C4-2B (cell line): ENCODE measurements around the gene GPI.

ENCODE experiments used
- H3K27ac ChIP-seq: fragments of 450-650 bp; 2 replicates; pipeline ENCODE4 v1.5.1; 2017
- CTCF ChIP-seq: fragments of 450-650 bp; conservative IDR thresholded peaks from 2 replicates; pipeline ENCODE4 v1.5.1; 2017; ENCODE audit warnings: mild to moderate bottlenecking
- ZFX ChIP-seq: fragments of 450-650 bp; IDR thresholded peaks from 2 replicates; pipeline ENCODE4 v1.6.1; 2017

GPI gene

DNA sequence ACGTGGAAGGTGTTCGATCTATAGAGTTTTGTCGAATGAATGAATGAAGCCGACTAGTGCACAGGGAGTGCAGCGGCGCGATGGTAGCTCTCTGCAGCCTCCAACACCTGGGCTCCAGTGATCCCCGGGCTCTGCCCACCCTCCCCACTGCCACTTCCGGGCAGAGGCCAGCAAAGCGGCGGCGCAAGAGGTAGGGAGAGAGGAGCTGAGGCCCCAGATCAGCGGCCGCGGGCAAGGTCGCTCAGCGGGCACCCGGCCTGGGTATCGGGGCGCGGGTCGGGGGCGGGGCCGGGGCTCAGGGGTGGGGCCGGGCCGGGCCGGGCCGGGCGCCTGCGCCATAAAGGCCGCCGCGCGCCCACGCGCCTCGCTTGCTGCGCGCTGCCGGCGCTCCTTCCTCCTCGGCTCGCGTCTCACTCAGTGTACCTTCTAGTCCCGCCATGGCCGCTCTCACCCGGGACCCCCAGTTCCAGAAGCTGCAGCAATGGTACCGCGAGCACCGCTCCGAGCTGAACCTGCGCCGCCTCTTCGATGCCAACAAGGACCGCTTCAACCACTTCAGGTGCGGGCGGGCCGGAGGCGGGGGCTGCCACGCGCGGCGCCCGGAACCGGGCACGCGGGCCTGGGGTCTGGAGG, at the start of gene GPI:
Gene GPI (plus strand): TSS at position 367 of the 633 bp plus-strand sequence. CDS start 71 bp downstream, at position 438.
- TF ChIP-seq CTCF (no peak), ZFX (peak; percentile 71)

DNA sequence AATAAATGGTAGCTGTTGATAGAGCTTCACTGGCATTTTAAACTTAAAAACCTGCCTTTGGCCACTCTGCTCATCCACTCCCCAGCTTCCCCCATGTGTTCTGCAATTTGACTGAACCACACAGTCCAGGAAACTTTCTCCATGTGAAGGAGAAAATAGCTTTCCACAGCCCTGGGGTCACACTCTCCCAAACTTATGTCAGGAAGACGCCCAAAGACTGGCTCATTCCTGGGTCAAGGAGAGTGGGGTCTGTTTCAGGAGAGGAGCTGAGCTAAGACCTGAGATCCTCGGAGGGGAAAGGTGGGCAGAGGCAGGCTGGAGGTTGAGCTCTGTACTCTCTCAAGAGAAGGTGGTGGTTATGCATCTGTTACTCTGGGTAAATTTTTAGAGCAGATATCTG, 48.7 kb upstream of the GPI start:
- TF ChIP-seq ZFX (no peak), CTCF (no peak)
- H3K27ac ChIP-seq, result no peak overlapping the region

More for the DNA sequence above, at the start of gene GPI:
- peak within 1 kb of the TSS; percentile 98 for H3K27ac ChIP-seq

- TF ChIP-seq CTCF, result no peak
- no peak for TF ChIP-seq ZFX
Observed at GRCh38 chr19:34316741-34317301, 48.2 kb upstream of the GPI start.

DNA sequence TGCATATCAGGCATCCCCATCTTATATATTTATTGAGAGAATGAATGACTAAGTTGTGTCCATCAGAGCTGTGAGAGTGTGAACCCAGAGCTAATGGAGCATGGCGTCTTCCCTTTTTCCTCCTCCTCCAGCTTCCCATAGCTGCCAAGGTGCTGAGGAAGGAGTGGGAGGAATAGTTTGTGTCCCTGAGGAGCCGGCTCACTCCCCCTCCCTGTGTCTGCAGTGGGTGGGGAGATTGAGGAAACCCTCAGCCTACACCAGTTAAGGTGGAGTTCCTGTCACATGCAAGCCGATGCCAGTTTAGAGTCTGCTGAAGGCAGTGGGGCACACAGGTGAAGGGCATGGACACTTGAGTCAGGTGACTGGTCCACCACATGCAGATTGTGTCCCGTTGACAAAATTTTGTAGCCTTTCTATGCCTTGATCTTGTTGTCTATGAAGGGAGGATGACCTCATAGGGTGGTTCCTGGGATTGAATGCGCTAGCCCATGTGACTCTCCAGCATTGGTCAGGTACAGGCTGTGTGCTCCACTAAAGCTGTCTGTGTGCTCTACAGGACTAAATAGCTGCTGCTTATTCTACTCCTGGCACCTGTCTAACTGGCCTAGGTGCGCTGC, 47.6 kb upstream of the GPI start:
- peak overlapping the region; percentile 3; the same call in 1 of the 2 replicates for H3K27ac ChIP-seq
- TF ChIP-seq CTCF (no peak), ZFX (no peak)

More at GRCh38 chr19:34316741-34317301, 48.2 kb upstream of the GPI start:
- no peak overlapping the region; the same call in 1 of the 2 replicates for H3K27ac ChIP-seq

DNA sequence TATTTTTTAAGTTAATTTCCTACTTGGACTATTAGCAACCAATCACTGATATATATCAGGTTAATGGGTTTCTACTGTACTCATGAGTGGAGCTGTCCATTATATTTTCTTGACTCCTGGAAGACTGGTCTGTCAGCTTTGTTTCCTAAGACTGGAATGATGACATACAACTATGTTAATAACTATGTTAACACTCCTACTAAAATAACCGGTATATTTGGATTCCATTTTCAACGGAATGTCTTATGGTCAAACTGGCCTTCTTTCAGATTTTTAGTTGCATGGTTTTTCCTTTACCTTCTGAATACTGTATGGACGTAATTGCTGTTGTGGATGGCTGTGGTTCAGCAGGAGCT, 45.8 kb upstream of the GPI start:
- H3K27ac ChIP-seq, result no peak overlapping the region
- TF ChIP-seq ZFX (no peak), CTCF (no peak)

DNA sequence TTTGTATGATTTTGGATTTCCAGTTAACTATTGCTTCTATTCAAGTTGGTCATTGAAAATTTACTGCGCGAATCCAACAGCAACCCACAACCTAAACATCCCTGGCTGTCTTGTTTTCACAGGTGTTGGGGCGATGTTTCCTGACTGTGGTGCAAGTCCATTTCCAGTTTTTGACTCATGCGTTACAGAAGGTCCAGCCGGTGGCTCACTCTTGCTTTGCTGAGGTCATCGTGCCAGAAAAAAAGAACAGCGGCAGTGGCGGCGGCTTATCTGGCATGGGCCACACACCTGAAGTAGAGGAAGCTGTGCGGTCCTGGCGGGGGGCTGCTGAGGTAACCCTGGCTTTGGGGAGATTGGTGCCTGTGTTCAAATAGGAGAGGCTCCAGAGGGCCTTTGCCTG, 45.2 kb upstream of the GPI start:
- no peak for TF ChIP-seq CTCF
- no peak for TF ChIP-seq ZFX
- no peak overlapping the region; the same call in 1 of the 2 replicates for H3K27ac ChIP-seq

DNA sequence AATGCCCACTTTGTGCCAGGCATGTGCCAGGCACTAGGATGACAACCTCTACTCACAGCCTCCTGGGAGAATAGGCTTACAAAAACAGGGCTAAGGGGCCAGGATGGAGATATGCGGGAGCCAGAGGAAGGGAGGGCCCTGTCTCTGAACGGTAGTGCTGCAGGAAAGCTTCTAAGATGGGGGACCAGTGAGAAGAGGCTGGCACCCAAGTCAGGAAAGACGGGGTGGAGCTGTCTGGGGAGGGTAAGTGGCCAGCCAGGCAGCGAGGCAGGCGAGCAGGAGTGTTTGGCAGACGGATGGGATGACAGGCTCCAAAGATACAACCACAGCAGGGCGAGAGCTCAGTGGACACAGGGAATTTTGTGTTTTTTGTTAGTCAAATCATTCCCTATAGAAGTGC, 44.7 kb upstream of the GPI start:
- H3K27ac ChIP-seq, result no peak overlapping the region; the same call in 1 of the 2 replicates
- no peak for TF ChIP-seq CTCF
- TF ChIP-seq ZFX, result no peak
